HL-60 (cell line): ENCODE results near the gene PAPOLA.

Source experiments
- DNase-seq, 2 experiments: peaks; one replicate each; pipeline ENCODE4 v3.0.0-alpha.2; 2010 to 2020; ENCODE audit warnings: low read depth in 1 of 2, low spot score in 1 of 2
- H3K27ac ChIP-seq: fragments of 250-450 bp; sonication (Bioruptor Pico); replicated peaks from 2 replicates; pipeline ENCODE4 v1.5.1; 2020; ENCODE audit warnings: mild to moderate bottlenecking, moderate library complexity
- H3K27me3 ChIP-seq: fragments of 250-450 bp; sonication (Bioruptor Pico); 2 replicates; pipeline ENCODE4 v1.5.1; 2021; ENCODE audit warnings: mild to moderate bottlenecking, moderate library complexity; ENCODE audit not compliant: insufficient read depth, poor library complexity, severe bottlenecking
- H3K4me3 ChIP-seq: replicated peaks from 2 replicates; pipeline ENCODE4 v1.5.1; 2011; ENCODE audit warnings: mild to moderate bottlenecking, control low read depth, low read length; ENCODE audit not compliant: insufficient read depth
- GABPA ChIP-seq: IDR thresholded peaks from 2 replicates; pipeline ENCODE4 v1.6.1; 2012; ENCODE audit warnings: low read depth
- POLR2AphosphoS5 ChIP-seq: IDR thresholded peaks from 2 replicates; pipeline ENCODE4 v1.6.1; 2012; ENCODE audit warnings: low read depth
- SPI1 ChIP-seq: IDR thresholded peaks from 2 replicates; pipeline ENCODE4 v1.6.1; 2012; ENCODE audit warnings: low read depth, mild to moderate bottlenecking, borderline replicate concordance
- TF ChIP-seq, protein P1 (sequence below): IDR thresholded peaks from 2 replicates; pipeline ENCODE4 v1.6.1; 2012; ENCODE audit warnings: low read depth; ENCODE audit not compliant: insufficient replicate concordance
- TF ChIP-seq, protein P2 (sequence below): IDR thresholded peaks from one replicate; pipeline ENCODE4 v1.5.1; 2011; ENCODE audit warnings: low read length, control low read depth, inconsistent platforms; ENCODE audit not compliant: insufficient read depth

PAPOLA gene

DNA sequence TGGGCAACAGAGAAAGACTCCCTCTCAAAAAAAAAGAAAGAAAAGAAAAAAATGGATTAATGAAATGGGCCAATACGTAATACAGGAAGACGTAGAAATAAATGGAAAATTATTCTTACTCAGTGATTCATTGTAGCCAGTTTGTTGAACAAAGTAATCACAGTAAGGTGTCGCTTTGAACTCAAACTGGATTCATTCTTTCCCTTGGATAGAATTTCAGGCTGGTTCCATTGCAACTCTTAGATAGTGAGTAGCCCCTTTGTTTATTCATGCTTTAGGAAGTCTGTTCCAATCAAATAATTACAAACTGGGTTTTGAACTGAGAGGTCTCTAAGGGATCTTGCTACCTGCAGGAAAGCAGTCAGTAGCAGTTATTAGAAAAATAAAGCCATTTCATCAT, 42.3 kb upstream of the PAPOLA start:
- DNase-seq, result no peak
- TF ChIP-seq POLR2AphosphoS5, result no peak
- TF ChIP-seq, protein P1, sequence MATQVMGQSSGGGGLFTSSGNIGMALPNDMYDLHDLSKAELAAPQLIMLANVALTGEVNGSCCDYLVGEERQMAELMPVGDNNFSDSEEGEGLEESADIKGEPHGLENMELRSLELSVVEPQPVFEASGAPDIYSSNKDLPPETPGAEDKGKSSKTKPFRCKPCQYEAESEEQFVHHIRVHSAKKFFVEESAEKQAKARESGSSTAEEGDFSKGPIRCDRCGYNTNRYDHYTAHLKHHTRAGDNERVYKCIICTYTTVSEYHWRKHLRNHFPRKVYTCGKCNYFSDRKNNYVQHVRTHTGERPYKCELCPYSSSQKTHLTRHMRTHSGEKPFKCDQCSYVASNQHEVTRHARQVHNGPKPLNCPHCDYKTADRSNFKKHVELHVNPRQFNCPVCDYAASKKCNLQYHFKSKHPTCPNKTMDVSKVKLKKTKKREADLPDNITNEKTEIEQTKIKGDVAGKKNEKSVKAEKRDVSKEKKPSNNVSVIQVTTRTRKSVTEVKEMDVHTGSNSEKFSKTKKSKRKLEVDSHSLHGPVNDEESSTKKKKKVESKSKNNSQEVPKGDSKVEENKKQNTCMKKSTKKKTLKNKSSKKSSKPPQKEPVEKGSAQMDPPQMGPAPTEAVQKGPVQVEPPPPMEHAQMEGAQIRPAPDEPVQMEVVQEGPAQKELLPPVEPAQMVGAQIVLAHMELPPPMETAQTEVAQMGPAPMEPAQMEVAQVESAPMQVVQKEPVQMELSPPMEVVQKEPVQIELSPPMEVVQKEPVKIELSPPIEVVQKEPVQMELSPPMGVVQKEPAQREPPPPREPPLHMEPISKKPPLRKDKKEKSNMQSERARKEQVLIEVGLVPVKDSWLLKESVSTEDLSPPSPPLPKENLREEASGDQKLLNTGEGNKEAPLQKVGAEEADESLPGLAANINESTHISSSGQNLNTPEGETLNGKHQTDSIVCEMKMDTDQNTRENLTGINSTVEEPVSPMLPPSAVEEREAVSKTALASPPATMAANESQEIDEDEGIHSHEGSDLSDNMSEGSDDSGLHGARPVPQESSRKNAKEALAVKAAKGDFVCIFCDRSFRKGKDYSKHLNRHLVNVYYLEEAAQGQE, result no peak
- no peak for TF ChIP-seq SPI1
- TF ChIP-seq GABPA, result no peak
- TF ChIP-seq, protein P2, sequence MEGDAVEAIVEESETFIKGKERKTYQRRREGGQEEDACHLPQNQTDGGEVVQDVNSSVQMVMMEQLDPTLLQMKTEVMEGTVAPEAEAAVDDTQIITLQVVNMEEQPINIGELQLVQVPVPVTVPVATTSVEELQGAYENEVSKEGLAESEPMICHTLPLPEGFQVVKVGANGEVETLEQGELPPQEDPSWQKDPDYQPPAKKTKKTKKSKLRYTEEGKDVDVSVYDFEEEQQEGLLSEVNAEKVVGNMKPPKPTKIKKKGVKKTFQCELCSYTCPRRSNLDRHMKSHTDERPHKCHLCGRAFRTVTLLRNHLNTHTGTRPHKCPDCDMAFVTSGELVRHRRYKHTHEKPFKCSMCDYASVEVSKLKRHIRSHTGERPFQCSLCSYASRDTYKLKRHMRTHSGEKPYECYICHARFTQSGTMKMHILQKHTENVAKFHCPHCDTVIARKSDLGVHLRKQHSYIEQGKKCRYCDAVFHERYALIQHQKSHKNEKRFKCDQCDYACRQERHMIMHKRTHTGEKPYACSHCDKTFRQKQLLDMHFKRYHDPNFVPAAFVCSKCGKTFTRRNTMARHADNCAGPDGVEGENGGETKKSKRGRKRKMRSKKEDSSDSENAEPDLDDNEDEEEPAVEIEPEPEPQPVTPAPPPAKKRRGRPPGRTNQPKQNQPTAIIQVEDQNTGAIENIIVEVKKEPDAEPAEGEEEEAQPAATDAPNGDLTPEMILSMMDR, result no peak
- Histone ChIP-seq H3K4me3 (no peak overlapping the region), H3K27me3 (peaks cover 2% of the 10 kb centered on the region), H3K27ac (no peak overlapping the region)

- no peak overlapping the region for H3K4me3 ChIP-seq
- no peak for DNase-seq
- no peak for TF ChIP-seq POLR2AphosphoS5
- TF ChIP-seq, protein P1, result no peak
- TF ChIP-seq GABPA, result no peak
- TF ChIP-seq SPI1, result no peak
- TF ChIP-seq, protein P2, result no peak
- H3K27ac ChIP-seq, result no peak overlapping the region
- peaks cover 2% of the 10 kb centered on the region for H3K27me3 ChIP-seq
These were observed 40.0 kb upstream of the PAPOLA start for GRCh38 chr14:96461950-96462798.

GRCh38 chr14:96464136-96464535, 38.0 kb upstream of the PAPOLA start:
- H3K27ac ChIP-seq, result no peak overlapping the region
- H3K27me3 ChIP-seq, result peaks cover 2% of the 10 kb centered on the region
- no peak for TF ChIP-seq SPI1
- DNase-seq, result no peak
- no peak overlapping the region for H3K4me3 ChIP-seq

DNA sequence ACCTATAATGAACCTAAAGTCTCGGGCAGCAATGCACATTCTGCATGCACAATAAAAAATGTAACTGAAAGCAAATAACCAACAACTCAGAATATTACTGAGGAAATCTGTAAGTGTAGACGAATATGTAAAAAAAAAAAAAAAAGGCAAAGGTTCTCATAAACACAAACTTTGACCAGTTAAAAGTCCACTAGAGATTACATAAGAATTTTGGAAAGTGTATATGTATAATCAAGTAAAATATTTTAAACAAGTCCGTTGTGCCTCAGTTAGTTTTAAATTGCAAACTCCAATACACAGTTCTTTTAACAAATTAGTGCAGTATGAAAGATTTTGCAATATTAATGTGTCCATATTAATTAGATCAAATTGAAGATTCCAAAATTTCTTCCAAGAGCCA, 35.3 kb upstream of the PAPOLA start:
- Histone ChIP-seq H3K27ac (no peak overlapping the region), H3K4me3 (no peak overlapping the region), H3K27me3 (no peaks in the 10 kb centered on the region)
- TF ChIP-seq, protein P1, result no peak
- TF ChIP-seq SPI1, result no peak
- no peak for TF ChIP-seq GABPA
- TF ChIP-seq POLR2AphosphoS5, result no peak
- TF ChIP-seq, protein P2, result no peak
- DNase-seq, result no peak
